ENCODE data around the gene CST9L. TPM values are rescaled to one million over a fixed set of nuclear protein-coding genes. Genes with fewer than 3 reads are reported as not detected.

Gene CST9L
- total RNA-seq, 1 donor from 2014 or later: not detected

Other genes starting within 250 kb of the CST9L start
- gene NXT1, start 217.7 kb downstream of the CST9L start, total RNA-seq: 21.4 TPM
- gene GZF1, start 206.3 kb downstream of the CST9L start, total RNA-seq: 3.6 TPM
- gene NAPB, start 147.0 kb downstream of the CST9L start, total RNA-seq: 4.0 TPM
- gene CSTL1, start 128.8 kb downstream of the CST9L start, total RNA-seq: not detected
- gene CST11, start 115.6 kb downstream of the CST9L start, total RNA-seq: not detected
- gene CST8, start 77.4 kb downstream of the CST9L start, total RNA-seq: not detected
- not detected for gene CST9, start 37.4 kb upstream of the CST9L start, total RNA-seq
- gene CST3, start 69.5 kb upstream of the CST9L start, total RNA-seq: 292 TPM
- not detected for gene CST4, start 120.6 kb upstream of the CST9L start, total RNA-seq
- gene CST1, start 182.5 kb upstream of the CST9L start, total RNA-seq: not detected

Data from esophagus mucosa (tissue), 1 donor.